ENCODE data around the gene ASPHD2.
"Not testable (repeated sequence)": the region's sequence is repeated elsewhere in the genome, so short reads cannot be mapped to it uniquely, and the experiment has no call there.

ASPHD2 gene, protein sequence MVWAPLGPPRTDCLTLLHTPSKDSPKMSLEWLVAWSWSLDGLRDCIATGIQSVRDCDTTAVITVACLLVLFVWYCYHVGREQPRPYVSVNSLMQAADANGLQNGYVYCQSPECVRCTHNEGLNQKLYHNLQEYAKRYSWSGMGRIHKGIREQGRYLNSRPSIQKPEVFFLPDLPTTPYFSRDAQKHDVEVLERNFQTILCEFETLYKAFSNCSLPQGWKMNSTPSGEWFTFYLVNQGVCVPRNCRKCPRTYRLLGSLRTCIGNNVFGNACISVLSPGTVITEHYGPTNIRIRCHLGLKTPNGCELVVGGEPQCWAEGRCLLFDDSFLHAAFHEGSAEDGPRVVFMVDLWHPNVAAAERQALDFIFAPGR

GRCh38 chr22:26428515-26429457 lies at the start of gene ASPHD2:
TSS of gene ASPHD2 (plus strand) at chr22:26429260. CDS start at chr22:26433616, 4,356 bp downstream.
- in situ Hi-C loops (cut with MboI; ENCODE audit: low sequenced_read_pairs): no loop called here

- in situ Hi-C loops (cut with MboI; ENCODE audit: low sequenced_read_pairs): no loop called here
Observed at GRCh38 chr22:26380072-26380830, 48.8 kb upstream of the ASPHD2 start.

GRCh38 chr22:26382782-26383181 lies 46.3 kb upstream of the ASPHD2 start:
- in situ Hi-C loops (cut with MboI; ENCODE audit: low sequenced_read_pairs): no loop called here

DNA sequence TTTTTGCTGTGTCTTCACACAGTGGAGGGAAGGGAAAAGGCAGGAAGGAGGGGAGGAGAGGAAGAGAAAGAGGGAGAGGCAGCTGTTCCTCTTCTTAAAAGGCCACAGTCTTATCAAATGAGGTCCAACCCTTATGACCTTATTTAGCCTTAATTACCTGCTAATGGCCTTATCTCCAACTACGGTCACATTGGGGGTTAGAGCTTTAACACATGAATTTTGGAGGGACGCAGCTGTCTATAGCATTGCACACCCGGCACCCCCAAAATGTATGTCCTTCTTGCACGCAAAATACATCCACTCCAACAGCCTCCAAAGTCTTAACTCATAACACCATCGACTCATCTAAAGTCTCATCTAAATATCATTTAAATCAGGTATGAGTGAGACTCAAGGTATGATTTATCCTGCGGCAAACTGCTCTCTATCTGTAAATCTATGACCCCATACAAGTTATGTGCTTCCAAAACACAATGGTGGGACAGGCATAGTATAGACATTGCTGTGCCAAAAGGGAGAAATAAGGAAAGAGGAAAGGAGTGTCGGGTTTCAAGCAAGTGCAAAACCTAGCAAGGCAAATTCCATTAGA lies 45.0 kb upstream of the ASPHD2 start:
- in situ Hi-C loops (cut with MboI; ENCODE audit: low sequenced_read_pairs): no loop called here

- in situ Hi-C loops (cut with MboI; ENCODE audit: low sequenced_read_pairs): no loop called here
Observed at GRCh38 chr22:26385164-26385563, 43.9 kb upstream of the ASPHD2 start.

DNA sequence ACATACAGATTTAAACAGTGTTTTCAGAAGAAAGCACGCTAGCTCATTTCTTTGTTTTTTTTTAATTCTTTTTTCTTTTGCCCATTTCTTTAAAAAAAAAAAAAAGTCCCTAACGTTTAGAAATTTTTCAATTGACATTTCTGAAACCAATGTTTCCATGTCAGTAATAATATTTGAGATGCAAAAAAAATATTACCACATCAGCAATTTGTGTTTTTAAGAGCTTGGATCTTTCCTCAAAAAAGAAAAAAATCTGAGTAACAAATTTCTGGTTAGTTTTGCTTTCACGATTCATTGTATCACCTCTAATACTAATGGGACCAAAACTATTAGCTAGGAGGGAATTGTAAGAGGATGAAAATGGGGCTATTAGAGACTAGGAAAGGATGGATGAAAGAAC lies 39.9 kb upstream of the ASPHD2 start:
- in situ Hi-C loops (cut with MboI; ENCODE audit: low sequenced_read_pairs): no loop called here

- in situ Hi-C loops (cut with MboI; ENCODE audit: low sequenced_read_pairs): loop anchor here (10.0 kb wide), 1 partner anchor 74 kb away; no protein-coding TSS in a partner anchor
Observed at GRCh38 chr22:26391091-26391490, 38.0 kb upstream of the ASPHD2 start.

DNA sequence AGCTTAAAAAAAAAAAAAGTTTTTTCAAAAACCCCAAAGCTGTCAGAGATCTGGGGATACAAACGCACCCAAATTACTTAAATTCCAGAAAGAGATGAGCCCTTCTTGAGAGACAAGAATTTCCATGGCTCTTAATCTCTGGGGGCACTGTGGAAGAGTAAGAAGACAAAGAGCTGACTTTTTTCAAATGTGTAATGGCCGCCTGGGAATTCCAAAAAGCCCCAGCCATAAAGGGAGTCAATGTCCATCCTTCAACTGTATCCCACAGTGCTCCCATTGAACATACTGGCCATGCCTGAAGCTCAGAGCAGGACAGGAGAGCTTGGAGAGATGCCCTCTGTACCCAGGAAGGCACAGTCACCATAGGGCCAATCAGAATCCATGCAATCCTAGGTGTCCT lies 37.4 kb upstream of the ASPHD2 start:
- in situ Hi-C loops (cut with MboI; ENCODE audit: low sequenced_read_pairs): loop anchor here (10.0 kb wide), 1 partner anchor 73 kb away; no protein-coding TSS in a partner anchor

GRCh38 chr22:26393929-26394328 lies 35.1 kb upstream of the ASPHD2 start:
- in situ Hi-C loops (cut with MboI; ENCODE audit: low sequenced_read_pairs): loop anchor here (10.0 kb wide), 1 partner anchor 71 kb away; no protein-coding TSS in a partner anchor

- in situ Hi-C loops (cut with MboI; ENCODE audit: low sequenced_read_pairs): loop anchor here (10.0 kb wide), 1 partner anchor 70 kb away; no protein-coding TSS in a partner anchor
Observed at GRCh38 chr22:26394777-26395176, 34.3 kb upstream of the ASPHD2 start.

DNA sequence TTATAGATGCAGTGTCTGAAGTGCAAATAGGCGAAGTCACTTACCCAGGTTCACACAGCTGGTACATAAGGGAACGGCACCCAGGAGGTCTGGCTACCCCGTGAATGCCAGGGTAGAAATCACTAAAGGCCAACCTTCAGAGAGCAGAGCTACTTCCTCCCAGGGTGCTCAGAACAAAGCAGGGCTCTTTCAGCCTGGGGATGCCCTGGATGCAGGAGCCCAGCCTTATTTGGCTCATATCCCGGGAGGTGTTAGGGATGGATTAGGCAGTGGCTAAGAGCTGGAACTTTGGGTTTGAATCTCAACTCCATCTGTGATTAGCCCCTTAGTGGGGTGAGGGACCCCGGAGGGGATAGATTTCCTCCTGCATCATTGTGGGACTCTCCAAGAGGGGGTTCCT lies 33.1 kb upstream of the ASPHD2 start:
- in situ Hi-C loops (cut with MboI; ENCODE audit: low sequenced_read_pairs): loop anchor here (10.0 kb wide), 1 partner anchor 69 kb away; no protein-coding TSS in a partner anchor

GRCh38 chr22:26398741-26399153 lies 30.3 kb upstream of the ASPHD2 start:
- in situ Hi-C loops (cut with MboI; ENCODE audit: low sequenced_read_pairs): loop anchor here (10.0 kb wide), 1 partner anchor 66 kb away; no protein-coding TSS in a partner anchor

- in situ Hi-C loops (cut with MboI; ENCODE audit: low sequenced_read_pairs): loop anchor here (10.0 kb wide), 1 partner anchor 66 kb away; no protein-coding TSS in a partner anchor
Observed at GRCh38 chr22:26399289-26399688, 29.8 kb upstream of the ASPHD2 start.

- in situ Hi-C loops (cut with MboI; ENCODE audit: low sequenced_read_pairs): no loop called here
Observed at GRCh38 chr22:26401726-26402125, 27.3 kb upstream of the ASPHD2 start.

DNA sequence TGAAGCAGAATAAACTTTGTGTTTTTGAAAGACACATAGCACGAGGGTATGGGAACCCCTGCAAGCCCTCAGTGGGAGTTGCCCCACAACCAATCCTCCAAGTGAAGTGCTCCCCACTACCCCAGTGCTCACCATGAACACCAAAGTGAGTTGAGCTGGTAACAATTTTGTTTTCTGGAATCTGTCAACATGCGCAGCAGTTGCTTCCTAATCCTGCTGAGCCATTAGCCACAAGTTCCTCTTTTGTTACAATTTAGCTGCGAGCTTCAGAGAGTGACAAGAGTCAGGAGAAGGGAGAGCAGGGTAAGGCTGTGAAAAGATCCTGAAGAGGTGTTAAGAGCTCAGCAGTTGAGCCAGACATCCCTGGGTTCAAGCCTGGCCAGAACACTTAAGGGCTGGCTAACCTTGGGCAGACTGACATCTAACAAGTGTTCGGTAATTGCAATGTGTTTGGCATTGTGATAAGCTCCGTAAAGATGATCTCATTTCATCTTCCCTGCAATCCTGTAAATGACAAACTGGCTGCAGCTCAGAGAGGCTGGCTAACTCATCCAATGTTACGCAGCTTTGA lies 24.1 kb upstream of the ASPHD2 start:
- in situ Hi-C loops (cut with MboI; ENCODE audit: low sequenced_read_pairs): no loop called here

GRCh38 chr22:26406118-26406517 lies 22.9 kb upstream of the ASPHD2 start:
- in situ Hi-C loops (cut with MboI; ENCODE audit: low sequenced_read_pairs): no loop called here

GRCh38 chr22:26408562-26409220 lies 20.4 kb upstream of the ASPHD2 start:
- in situ Hi-C loops (cut with MboI; ENCODE audit: low sequenced_read_pairs): not testable (repeated sequence)

GRCh38 chr22:26409719-26410335 lies 19.2 kb upstream of the ASPHD2 start:
- in situ Hi-C loops (cut with MboI; ENCODE audit: low sequenced_read_pairs): no loop called here

DNA sequence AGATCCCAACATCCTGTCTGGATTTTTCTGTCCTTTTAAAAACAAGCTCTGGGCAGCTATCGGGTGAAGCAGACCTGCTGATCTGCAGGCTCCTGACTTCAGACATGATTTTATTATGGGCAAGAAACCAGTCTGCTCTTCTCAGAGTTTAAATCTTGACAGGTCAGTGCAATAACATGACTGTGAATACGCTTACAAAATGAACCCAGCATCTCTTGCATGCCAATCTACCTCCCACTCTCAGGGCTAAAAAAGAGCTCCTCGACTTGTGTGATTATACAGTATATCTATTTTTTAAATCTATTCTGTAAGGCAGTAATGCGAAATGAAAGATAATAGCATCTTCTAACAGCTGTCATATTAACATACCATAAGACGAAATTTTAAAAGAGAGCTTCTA lies 18.7 kb upstream of the ASPHD2 start:
- in situ Hi-C loops (cut with MboI; ENCODE audit: low sequenced_read_pairs): no loop called here

All from HL-60/S4 treated with retinoic acid at 250 ng/mL for 4 days and 3 days (cell line).